Measurements from ENCODE around the gene SLC22A7.

Gene SLC22A7

DNA sequence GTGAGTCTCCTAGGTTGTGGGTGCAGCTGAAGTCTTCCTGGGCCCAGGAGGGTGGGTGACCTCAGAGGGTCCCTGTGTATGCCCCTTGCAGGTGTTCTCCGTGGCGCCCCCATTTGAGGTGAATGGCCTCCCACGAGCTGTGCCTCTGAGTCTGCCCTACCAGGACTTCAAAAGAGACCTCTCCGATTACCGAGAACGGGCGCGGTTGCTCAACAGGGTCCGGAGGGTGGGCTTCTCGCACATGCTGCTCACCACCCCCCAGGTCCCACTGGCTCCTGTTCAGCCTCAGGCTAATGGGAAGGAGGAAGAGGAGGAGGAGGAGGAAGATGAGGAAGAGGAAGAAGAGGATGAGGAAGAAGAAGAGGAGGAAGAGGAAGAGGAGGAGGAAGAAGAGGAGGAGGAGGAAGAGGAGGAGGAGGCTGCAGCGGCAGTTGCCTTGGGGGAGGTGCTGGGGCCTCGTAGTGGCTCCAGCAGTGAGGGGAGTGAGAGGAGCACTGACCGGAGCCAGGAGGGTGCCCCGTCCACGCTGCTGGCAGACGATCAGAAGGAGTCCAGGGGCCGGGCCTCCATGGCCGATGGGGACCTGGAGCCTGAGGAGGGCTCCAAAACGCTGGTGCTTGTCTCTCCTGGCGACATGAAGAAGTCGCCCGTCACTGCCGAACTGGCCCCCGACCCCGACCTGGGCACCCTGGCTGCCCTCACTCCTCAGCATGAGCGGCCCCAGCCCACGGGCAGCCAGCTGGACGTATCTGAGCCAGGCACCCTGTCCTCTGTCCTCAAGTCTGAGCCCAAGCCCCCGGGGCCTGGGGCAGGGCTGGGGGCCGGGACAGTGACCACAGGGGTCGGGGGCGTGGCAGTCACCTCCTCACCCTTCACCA lies 15.2 kb upstream of the SLC22A7 start:
- DNase-seq (ENCODE audit: low spot score): no peak

DNA sequence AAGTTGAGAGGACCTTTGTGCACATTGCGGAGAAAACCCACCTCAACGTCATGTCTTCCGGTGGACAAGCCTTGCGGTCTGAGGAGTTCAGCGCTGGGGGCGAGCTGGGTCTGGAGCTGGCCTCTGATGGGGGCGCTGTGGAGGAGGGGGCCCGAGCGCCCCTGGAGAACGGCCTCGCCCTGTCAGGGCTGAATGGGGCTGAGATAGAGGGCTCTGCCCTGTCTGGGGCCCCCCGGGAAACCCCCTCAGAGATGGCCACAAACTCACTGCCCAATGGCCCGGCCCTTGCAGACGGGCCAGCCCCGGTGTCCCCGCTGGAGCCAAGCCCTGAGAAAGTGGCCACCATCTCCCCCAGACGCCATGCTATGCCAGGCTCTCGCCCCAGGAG lies 14.6 kb upstream of the SLC22A7 start:
- DNase-seq (ENCODE audit: low spot score): no peak

DNA sequence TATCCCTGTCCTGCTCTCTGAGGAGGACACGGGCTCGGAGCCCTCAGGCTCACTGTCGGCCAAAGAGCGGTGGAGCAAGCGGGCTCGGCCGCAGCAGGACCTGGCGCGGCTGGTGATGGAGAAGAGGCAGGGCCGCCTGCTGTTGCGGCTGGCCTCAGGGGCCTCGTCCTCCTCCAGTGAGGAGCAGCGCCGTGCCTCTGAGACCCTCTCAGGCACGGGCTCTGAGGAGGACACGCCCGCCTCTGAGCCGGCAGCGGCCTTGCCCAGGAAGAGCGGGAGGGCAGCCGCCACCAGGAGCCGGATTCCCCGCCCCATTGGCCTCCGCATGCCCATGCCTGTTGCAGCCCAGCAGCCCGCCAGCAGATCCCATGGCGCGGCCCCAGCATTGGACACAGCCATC lies 14.2 kb upstream of the SLC22A7 start:
- DNase-seq (ENCODE audit: low spot score): no peak

DNA sequence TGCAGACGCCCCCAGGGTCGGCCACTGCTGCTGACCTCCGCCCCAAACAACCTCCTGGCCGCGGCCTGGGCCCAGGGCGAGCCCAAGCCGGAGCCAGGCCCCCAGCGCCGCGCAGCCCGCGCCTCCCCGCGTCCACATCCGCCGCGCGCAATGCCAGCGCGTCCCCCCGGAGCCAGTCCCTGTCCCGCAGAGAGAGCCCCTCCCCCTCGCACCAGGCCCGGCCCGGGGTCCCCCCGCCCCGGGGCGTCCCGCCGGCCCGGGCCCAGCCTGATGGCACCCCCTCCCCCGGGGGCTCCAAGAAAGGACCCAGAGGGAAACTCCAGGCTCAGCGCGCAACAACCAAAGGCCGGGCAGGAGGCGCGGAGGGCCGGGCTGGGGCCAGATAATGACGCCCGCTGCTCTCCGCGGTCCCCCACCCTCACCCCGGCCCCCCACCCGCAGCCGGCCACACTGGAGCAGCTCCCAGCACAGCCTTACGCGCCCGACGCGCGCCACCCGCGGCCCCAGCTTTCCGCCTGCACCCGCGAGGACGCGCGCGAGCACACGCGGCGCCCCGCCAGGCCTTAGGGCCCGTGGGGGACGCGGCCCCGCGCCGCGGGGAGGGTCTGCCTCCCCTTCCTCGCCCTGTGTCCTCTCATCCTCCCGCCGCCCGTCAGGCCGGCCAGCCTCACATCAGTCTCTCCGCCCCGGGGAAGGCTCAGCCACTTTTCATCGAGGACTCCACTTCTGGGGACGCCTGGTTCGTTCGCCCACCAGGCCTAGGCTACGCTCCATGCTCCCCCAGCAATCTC lies 12.9 kb upstream of the SLC22A7 start:
- no peak for DNase-seq (ENCODE audit: low spot score)

DNA sequence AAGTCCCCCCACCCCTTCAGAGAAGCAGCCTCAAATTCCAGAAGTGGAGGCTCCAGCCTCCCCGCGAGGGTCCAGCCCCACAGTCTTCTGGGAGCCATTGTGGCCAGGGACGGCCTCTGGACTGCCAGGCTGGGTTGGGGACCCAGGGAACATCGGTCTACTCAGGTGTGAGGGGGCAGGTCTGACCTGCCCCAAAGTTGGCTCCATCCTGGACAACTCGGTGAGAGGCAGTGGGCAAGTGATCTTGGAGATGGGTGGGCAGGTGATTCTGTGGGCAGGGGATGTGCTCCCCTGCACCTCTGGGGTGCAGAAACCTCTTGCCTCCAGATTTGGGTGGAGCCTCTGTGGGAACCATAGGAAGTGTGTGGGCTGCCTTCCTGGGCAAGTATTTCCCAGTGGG lies 12.2 kb upstream of the SLC22A7 start:
- DNase-seq (ENCODE audit: low spot score): no peak

DNA sequence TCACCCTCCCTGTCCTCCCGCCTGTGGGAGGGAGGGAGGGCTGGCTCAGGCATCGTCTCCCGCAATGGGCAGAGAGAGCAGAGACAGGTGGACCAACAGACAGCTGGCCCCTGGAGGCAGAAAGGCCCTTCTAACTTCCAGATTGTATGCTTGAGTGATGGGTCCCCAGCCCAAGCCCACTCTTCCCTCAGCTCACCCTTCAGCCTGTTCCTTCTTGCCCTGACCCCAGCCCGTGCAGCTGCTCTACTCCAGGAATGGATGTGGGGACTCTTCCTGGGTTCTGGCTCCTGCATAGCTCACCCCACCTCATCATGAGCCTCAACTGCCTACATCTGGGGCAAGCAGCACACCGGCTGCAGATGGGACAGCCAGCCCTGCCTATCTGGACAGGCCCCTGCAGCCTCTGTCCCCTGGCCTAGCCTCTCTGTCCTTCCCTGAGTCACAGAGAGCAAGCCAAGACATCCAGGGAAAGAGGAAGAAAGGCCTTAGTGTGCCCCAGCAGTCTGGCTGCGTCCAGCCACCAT lies 11.5 kb upstream of the SLC22A7 start:
- no peak for DNase-seq (ENCODE audit: low spot score)

DNA sequence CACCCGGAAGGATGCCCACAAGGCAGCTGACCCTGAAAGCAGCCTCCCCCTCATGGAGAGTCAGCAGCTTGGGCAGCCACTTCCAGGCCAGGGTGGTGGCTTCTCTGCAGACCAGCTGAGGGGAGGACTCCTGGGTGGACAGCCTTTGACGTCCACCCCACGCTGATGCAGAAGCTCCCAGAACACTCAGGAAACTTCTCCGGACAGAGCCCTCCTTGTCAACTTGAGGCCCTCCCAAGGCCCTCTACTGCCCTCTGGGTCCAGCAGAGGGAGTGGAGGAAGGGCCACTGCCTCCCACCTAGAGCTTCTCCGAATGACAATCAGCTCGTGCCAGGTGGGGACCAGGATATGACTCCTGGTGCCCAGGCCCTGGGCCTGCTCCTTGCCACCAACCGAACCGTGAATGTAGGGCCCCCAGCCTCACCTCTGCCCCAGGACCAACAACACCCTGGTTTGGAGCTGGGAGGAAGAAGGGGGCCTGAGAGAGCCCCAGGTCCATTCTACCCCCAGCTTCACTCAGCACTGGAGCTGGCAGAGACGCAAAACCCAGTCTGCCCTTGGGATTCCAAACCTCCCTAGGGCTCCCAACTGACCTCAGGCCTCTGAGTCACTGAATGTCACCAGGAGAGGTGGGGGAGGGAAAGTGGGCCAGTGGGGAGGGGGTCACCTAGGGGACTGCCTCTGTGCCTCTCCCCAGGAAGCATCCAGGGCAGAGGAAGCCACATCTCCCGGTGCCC lies 10.9 kb upstream of the SLC22A7 start:
- DNase-seq (ENCODE audit: low spot score): no peak

DNA sequence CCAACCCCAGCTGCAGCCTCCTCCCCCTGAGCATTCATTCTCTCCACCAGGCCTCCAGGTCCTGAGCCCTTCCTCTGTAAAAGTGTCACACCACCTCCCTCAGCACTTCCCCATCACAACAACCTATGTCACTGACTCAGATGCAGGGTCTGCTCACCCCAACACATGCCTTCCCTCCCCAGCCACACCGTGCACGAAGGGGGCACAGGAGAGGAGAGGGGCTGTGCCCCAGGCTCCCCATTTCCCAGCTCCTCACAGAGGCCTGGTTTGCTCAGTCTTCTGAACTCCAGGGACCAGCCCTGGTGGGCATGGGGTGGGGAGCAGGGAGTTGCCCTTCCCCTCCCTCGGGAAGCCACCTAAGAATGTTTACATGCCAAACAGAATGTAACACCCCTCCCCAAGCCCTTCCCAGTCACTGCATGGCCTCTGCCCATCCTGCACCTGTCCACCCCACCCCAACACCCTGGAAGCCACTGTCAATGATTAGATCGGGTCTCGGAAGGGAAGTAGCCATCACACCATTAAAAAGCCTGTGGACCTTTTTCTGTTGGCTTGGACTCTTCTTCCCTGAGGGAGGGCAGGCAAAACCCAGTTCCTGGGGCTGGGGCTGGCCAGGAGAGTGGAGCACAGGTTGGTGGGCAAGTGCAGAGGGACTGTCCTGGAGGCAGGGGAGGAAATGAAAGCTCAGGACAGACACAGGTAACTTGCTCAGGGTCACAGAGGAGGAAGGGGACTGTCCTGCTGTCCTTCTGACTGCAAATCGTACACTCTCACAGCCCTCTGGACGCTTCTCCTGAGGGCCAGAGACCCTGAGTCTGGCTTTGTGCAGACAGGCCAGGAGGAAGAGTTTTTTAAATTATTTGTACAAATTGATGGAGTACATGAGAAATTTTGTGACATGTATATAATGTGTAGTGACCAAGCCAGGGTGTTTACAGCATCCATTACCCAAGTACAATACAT lies 10.1 kb upstream of the SLC22A7 start:
- no peak for DNase-seq (ENCODE audit: low spot score)

DNA sequence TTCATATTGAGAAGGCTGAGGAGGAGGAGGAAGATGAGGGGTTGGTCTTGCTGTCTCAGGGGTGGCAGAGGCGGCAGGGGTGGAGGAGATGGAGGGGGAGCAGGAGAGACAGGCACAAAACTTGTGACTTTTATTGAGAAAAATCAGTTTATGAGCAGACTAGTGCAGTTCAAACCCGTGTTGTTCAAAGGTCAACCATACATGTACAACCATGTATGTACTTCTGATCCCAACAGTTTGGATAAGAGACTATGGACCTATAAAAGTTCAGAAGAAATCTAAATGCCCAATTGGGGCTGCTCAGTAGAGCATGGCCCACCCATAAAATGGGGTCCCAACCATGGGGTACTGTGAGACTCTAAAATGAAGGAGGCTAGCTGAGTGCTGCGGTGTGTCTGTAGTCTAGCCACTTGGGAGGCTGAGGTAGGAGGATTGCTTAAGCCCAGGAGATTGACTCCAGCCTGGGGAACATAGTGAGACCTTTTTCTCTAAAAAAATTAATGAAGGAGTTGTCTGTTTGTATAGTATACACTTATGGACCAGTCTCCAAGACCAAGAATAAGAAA lies 7.6 kb upstream of the SLC22A7 start:
- no peak for DNase-seq (ENCODE audit: low spot score)

DNA sequence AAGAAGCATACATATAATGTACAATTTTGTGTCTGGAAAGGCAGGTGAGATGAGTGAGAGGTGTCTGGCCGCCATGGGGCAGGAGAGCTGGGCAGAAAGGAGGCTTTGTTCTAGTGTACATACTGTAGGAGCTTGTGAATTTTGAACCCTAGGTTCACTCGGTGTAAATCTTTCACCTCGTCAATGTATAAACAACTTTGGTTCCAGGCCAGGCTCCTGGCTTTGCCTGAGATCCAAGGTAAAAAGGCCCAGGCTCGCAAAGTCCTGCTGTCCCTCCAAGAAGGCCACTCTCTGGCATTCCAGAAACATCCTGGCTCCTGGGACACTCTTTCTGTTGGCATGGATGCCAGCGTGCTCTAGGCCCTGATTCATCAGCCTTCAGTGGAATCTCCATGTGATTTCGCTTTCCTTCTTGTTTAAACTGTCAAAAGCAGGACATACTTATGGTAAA lies 7.1 kb upstream of the SLC22A7 start:
- DNase-seq (ENCODE audit: low spot score): no peak

DNA sequence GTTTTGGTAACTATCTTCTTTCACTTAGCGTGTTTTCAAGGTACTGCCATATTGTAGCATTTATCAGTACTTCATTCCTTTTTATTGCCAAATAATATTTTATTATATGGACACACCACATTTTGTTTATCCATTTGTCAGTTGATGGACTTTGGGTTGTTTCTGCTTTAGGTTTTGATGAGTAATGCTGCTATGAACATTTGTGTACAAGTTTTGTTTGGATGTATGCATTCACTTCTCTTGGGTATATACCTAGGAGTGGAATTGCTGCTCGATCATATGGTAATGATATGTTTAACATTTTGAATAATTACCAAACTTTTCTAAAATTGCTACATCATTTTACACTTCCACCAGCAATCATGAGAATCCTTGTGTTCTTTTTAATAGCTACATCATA lies 6.4 kb upstream of the SLC22A7 start:
- DNase-seq (ENCODE audit: low spot score): no peak

DNA sequence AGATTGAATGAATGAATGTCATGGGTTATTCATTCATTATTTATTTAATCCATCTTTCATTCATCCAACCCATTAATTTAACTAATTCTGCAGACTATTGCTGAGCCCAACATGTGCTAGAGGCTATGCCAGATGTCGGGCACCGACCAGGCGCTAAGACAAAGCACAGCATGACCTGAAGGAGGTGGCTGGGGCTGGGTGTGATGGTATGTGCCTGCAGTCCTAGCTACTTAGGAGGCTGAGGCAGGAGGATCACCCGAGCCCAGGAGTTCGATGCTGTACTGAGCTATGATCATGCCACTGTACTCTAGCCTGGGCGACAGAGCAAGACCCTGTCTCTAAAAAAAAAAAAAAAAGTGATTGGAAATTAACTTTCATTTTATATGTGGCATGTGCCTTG lies 5.7 kb upstream of the SLC22A7 start:
- no peak for DNase-seq (ENCODE audit: low spot score)

DNA sequence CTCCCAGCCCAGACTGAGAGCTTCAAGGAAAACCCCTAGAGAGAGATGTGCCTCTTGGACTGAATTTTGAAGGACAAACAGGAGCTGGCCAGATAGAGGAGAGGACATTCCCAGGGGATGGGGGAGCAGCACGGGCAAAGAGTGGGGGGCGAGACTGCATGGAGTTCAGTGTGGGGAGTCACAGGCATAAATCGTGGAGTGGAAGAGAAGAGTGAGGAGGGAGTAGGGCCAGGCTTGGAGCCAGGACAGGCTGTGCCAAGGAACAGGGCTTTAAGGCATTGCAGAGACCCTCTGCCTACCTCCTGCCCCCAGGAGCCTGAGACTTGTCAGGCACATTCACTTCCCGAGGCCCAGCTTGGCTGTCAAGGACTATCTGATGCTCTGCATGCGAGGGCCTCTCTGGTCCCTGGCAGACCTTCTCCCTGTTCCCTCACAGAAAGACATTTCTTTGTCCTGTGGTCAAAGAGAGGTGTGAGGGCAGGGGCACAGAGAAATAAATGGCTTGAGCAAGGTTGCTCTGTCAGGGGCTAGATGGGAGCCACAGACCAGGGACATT lies 5.2 kb upstream of the SLC22A7 start:
- no peak for DNase-seq (ENCODE audit: low spot score)

DNA sequence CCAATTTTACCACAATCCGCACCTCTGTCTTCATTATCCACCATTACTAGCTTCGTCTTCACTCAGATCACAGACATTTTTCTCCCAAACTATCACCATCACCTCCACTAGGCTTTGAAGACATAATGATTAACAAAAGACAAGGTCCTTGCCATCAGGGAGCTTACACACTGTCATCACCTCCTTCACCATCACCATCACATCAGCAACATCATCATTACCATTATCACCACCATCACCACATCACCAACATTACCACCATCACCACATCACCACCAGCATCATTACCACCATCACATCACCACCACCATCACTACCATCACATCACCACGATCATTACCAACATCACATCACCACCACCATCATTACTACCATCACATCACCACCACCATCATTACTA lies 4.4 kb upstream of the SLC22A7 start:
- DNase-seq (ENCODE audit: low spot score): no peak

DNA sequence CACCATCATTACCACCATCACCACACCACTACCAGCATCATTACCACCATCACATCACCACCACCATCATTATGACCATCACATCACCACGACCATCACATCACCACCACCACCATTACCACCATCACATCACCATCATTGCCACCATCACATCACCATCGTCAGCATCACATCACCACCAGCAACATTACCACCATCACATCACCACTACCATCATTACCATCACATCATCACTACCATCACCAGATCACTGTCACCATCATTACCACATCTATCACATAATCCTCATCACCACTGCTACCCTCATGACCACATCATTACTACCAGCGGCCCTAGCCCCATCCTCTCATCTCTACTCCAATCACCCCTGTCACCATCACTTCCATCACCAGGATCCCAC lies 3.5 kb upstream of the SLC22A7 start:
- no peak for DNase-seq (ENCODE audit: low spot score)

DNA sequence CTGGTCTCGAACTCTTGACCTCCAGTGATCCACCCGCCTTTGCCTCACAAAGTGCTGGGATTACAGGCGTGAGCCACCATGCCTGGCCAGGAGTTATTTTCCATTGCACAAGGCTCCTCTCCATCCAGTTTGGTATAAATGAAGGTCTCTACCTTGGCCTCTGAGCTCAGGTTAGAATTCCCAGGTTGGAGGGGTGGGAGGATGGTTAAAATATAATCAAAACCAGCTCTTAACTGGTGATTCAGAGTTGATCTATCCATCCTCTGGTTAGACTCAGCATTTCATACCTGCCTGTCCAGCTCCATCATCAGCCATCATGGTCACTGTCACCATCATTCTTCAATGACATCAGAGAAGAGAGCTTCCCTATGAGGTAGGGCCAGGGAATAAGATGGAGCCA lies 2.6 kb upstream of the SLC22A7 start:
- DNase-seq (ENCODE audit: low spot score): no peak

DNA sequence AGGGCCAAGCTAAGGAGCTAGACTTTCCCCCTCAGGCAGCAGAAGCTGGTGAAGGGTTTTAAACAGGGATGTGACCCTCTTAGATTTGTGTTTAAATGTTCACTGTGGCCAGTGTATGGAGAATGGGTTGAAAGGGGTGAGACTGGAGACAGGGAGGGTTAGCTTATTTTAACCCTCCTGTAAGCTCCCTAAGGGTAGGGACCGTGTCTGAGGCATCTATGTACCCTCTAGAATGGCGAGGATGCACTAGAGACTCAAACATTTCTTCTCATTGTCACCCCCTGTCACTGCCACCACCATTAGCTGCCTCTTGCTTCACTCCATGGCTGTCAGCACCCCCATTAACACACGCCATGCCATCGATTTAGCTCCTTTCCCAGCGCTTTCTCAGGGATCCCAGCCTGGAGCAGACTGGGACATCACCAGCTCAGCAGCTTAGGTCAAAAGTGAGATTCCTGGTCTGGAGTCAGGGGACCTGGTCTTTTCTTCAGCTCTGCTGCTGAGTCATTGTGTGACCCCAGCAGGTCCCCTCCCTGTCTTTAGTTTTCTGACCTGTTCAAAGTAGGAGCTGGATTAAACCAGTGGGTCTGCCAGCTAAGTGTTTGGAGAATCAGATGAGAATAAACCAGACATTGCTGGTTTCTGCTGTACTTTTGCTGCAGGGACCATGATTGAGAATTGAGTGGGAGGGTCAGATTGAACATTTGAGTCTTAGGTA lies 1.1 kb upstream of the SLC22A7 start:
- DNase-seq (ENCODE audit: low spot score): no peak

DNA sequence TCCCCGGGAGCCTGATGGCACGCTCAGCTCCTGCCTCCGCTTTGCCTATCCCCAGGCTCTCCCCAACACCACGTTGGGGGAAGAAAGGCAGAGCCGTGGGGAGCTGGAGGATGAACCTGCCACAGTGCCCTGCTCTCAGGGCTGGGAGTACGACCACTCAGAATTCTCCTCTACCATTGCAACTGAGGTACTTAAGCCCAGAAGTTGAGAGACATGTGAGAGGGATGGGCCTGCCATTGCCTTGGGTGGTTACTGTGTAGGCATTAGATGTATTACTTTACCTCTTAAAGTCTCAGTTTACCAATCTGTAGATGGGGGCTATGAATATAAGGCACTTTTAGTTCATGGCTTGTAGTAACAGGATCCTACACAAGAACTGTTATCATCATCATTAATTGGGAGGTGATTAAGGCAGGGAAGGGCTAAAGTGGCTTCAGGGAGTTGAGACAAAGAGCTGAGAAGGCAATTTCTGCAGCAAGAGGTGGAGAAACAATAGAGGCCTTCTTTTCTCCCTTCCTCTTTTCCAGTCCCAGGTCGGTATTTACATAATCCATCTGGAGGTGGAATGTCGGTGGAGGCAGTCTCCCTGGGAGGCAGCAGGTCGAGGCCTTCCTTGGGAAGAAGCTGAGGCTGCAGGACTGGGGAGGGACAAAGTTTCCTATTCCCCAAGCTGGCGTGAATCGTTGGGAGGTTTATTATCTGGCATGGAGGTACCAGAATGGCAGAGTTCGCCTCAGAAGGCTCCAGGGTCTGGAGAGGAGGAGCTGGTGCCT lies 691 bp downstream of the SLC22A7 start:
- no peak for DNase-seq (ENCODE audit: low spot score)
